HUES48 (cell line): Measurements from ENCODE around the gene SEPSECS.

Experiments
- H3K27ac ChIP-seq: one replicate; pipeline ENCODE4 v1.7.0; 2013; ENCODE audit warnings: low read depth, low read length, inconsistent platforms
- H3K27me3 ChIP-seq: 2 replicates; pipeline ENCODE4 v1.6.1; 2013; ENCODE audit warnings: mild to moderate bottlenecking, low read length; ENCODE audit not compliant: control insufficient read depth, insufficient read depth
- H3K36me3 ChIP-seq: 2 replicates; pipeline ENCODE4 v1.6.1; 2013; ENCODE audit warnings: low read length; ENCODE audit not compliant: control insufficient read depth, insufficient read depth
- H3K4me1 ChIP-seq: 2 replicates; pipeline ENCODE4 v1.6.1; 2013; ENCODE audit warnings: mild to moderate bottlenecking, low read length; ENCODE audit not compliant: control insufficient read depth, insufficient read depth
- H3K4me3 ChIP-seq: 2 replicates; pipeline ENCODE4 v1.5.1; 2013; ENCODE audit warnings: mild to moderate bottlenecking, low read depth, low read length
- H3K9ac ChIP-seq: 2 replicates; pipeline ENCODE4 v1.6.1; 2013; ENCODE audit warnings: mild to moderate bottlenecking, low read depth, low read length, moderate library complexity
- H3K9me3 ChIP-seq: 2 replicates; pipeline ENCODE4 v1.6.1; 2013; ENCODE audit warnings: low read length; ENCODE audit not compliant: control insufficient read depth, insufficient read depth

Gene SEPSECS

GRCh38 chr4:25155947-25156346 lies 4.3 kb downstream of the SEPSECS start:
- Histone ChIP-seq H3K4me1 (peaks cover 7% of the 10 kb centered on the region; the same call in 1 of the 2 replicates), H3K27ac (no peak overlapping the region), H3K4me3 (no peak overlapping the region), H3K27me3 (no peaks in the 10 kb centered on the region), H3K36me3 (0 out of 2 replicates have a peak, but pooled peaks cover 11% of the 10 kb centered on the region), H3K9ac (no peak overlapping the region), H3K9me3 (no peaks in the 10 kb centered on the region)

GRCh38 chr4:25154594-25155265 lies 5.5 kb downstream of the SEPSECS start:
- no peaks in the 10 kb centered on the region for H3K27me3 ChIP-seq
- H3K4me3 ChIP-seq: no peak overlapping the region
- no peak overlapping the region for H3K9ac ChIP-seq
- H3K4me1 ChIP-seq: peaks cover 7% of the 10 kb centered on the region; the same call in 1 of the 2 replicates
- H3K36me3 ChIP-seq: 0 out of 2 replicates have a peak, but pooled peaks cover 11% of the 10 kb centered on the region
- H3K9me3 ChIP-seq: no peaks in the 10 kb centered on the region
- H3K27ac ChIP-seq: peak overlapping the region; percentile 46

GRCh38 chr4:25146076-25146475 lies 14.2 kb downstream of the SEPSECS start:
- H3K4me1 ChIP-seq: no peaks in the 10 kb centered on the region
- H3K9me3 ChIP-seq: no peaks in the 10 kb centered on the region
- H3K4me3 ChIP-seq: no peak overlapping the region
- H3K27ac ChIP-seq: no peak overlapping the region
- no peaks in the 10 kb centered on the region for H3K27me3 ChIP-seq
- H3K36me3 ChIP-seq: no peaks in the 10 kb centered on the region
- H3K9ac ChIP-seq: no peak overlapping the region

DNA sequence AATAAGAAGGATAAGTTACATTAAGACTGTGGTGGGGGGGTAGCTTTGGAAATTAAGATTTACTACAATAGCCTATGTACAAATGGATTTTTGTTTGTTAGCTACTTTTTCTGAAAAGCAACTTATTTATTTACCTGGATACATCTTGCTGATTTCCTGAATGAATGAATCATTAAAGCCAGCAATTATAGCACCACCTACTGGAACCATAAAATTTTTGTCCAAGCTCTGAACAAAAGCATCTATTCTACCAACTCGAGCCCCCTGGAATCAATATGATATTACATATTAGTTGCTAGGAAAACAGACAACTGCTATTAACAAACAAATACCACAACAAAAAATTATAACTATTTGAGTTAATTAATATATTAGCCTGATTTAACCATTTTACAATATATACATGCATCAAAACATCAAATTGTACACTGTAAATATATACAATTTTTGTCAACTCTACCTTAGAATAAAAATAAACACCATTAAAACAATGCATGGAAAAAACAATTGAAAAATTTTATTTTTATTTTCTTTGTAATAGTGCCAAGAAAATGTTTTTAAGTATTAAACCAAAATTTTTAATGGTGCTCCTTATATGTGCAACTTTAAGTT lies 15.3 kb downstream of the SEPSECS start:
- no peaks in the 10 kb centered on the region for H3K36me3 ChIP-seq
- H3K27ac ChIP-seq: no peak overlapping the region
- H3K9me3 ChIP-seq: no peaks in the 10 kb centered on the region
- H3K4me3 ChIP-seq: no peak overlapping the region
- H3K9ac ChIP-seq: no peak overlapping the region
- H3K4me1 ChIP-seq: no peaks in the 10 kb centered on the region
- H3K27me3 ChIP-seq: no peaks in the 10 kb centered on the region

DNA sequence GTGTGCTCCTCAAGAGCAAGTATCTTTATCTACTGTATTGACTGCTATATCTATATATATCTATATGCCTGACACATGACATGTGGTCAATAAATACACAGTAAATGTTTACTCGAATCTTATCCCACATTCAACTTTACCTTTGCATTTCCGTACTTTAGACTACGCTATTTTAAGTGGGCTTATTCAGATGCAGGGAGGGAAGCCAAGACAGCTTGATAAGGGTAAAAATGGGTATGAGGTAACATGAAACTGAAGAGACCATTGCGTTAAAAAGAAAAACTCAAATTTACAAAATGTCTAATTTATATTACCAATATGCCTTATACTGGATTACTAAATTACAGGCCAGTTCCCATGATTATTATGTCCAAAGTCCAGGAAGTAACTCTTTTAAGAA lies 17.8 kb downstream of the SEPSECS start:
- Histone ChIP-seq H3K27ac (no peak overlapping the region), H3K4me1 (no peaks in the 10 kb centered on the region), H3K4me3 (no peak overlapping the region), H3K9me3 (no peaks in the 10 kb centered on the region), H3K36me3 (no peaks in the 10 kb centered on the region), H3K27me3 (no peaks in the 10 kb centered on the region), H3K9ac (no peak overlapping the region)

DNA sequence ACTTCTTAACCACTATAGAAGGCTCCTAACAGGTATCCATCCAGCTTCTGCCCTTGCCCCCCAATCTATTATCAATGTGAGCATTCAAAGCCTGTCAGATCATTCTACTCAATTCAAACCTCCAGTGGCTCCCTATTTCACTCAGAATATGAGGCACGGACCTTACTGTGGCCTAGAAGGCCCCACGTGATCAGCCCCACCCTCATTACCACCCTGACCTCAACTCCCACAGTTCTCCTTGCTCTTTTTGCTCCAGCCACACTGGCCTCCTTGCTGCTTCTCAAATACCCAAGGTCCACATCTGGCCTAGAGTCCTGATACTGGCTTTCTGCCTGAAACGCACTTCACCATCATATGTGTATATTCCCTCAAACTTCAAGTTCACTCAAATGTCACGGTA lies 18.7 kb downstream of the SEPSECS start:
- H3K27me3 ChIP-seq: no peaks in the 10 kb centered on the region
- no peaks in the 10 kb centered on the region for H3K9me3 ChIP-seq
- no peaks in the 10 kb centered on the region for H3K4me1 ChIP-seq
- H3K9ac ChIP-seq: no peak overlapping the region
- H3K27ac ChIP-seq: no peak overlapping the region
- H3K36me3 ChIP-seq: no peaks in the 10 kb centered on the region
- H3K4me3 ChIP-seq: no peak overlapping the region

DNA sequence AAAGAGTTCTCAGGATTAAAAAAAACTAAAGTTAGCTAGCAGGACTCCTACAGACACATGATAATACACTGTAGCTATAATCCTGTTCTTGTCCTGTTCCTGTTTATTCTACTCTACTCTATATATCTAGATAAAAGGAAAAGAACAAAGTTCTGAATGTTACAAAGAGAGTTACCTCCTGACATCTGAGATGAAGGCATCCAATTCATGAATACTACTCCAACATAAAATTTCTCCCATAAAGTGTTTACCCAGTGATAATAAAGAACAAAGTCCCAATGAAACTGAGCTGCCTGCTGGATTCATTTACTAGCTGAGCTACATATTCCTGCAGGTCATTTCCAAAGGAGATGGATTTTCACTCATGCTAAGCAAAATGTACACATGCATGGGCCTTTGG lies 27.1 kb downstream of the SEPSECS start:
- Histone ChIP-seq H3K4me3 (no peak overlapping the region), H3K36me3 (no peaks in the 10 kb centered on the region), H3K4me1 (peaks cover 51% of the 10 kb centered on the region), H3K9ac (no peak overlapping the region), H3K27me3 (no peaks in the 10 kb centered on the region), H3K27ac (peak overlapping the region; percentile 91), H3K9me3 (no peaks in the 10 kb centered on the region)

DNA sequence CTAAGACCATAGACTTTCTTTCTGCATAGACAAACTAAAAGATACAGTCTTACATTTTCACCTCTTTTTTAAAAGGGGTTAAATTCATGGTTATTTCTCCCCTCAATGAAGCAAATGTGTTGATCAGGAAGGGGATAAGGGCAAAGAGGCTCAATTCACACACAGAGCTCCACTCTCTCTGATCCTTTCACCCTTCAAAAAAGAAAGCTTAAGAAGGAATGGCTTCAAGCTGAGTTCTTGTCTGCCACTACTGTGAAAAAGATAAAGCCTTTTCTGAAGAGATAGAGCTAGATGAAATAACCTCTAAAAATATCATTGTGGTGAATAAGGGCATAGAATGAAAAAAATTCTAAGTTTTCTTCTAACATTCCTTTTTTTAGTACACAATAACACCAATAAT lies 28.3 kb downstream of the SEPSECS start:
- Histone ChIP-seq H3K9ac (peak overlapping the region; percentile 1; the same call in 1 of the 2 replicates), H3K4me3 (peak overlapping the region; percentile 37), H3K9me3 (no peaks in the 10 kb centered on the region), H3K27me3 (no peaks in the 10 kb centered on the region), H3K27ac (peak overlapping the region; percentile 91), H3K4me1 (peaks cover 51% of the 10 kb centered on the region), H3K36me3 (no peaks in the 10 kb centered on the region)

DNA sequence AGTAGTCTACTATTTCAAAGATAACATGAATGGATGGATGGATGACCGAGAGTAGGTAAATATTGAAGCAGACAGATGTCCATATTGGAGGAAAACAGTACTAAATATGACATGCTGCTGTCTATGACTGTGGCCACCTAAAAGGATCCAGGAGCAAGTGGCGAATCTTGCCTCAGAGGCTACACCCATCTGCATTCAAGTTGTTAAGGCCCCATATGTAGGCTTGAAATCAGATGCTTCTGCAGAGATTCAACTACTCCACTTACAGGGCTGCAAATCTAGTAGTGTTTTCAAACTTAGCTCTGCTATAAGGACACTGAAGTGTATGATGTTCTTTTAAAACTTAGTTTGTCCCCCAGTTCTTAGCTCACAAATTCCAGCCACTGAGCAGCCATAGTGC lies 28.9 kb downstream of the SEPSECS start:
- Histone ChIP-seq H3K4me3 (peak overlapping the region; percentile 37; the same call in 1 of the 2 replicates), H3K4me1 (peaks cover 51% of the 10 kb centered on the region), H3K27me3 (no peaks in the 10 kb centered on the region), H3K9ac (peak overlapping the region; percentile 1; the same call in 1 of the 2 replicates), H3K27ac (peak overlapping the region; percentile 91), H3K36me3 (no peaks in the 10 kb centered on the region), H3K9me3 (no peaks in the 10 kb centered on the region)

DNA sequence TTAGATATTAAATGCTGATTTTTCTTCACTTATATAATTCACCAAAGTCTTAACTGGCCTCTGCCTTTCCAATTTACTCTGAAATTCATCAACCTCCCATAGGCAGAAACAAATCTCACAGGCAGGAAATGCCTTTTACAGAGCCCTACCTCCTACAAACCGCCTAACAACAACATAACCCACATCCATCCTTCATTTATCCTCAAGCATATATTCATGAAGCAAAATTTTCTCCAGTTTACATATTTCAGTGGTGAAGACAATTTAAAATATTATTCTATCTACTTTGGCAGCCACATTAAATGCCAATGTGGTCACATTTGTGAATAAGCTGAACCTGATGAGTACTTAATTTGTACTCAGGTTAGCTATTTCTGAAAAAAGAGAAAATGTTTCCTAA lies 30.3 kb downstream of the SEPSECS start:
- no peaks in the 10 kb centered on the region for H3K36me3 ChIP-seq
- peak overlapping the region; percentile 37 for H3K27ac ChIP-seq
- no peak overlapping the region for H3K4me3 ChIP-seq
- peaks cover 48% of the 10 kb centered on the region for H3K4me1 ChIP-seq
- no peaks in the 10 kb centered on the region for H3K27me3 ChIP-seq
- H3K9ac ChIP-seq: no peak overlapping the region
- H3K9me3 ChIP-seq: no peaks in the 10 kb centered on the region

GRCh38 chr4:25128671-25129070 lies 31.6 kb downstream of the SEPSECS start:
- Histone ChIP-seq H3K36me3 (no peaks in the 10 kb centered on the region), H3K27ac (no peak overlapping the region), H3K4me3 (no peak overlapping the region), H3K9ac (no peak overlapping the region), H3K9me3 (no peaks in the 10 kb centered on the region), H3K4me1 (peaks cover 46% of the 10 kb centered on the region), H3K27me3 (no peaks in the 10 kb centered on the region)
